ENCODE results near the gene PARD3. TPM values are rescaled to one million over a fixed set of nuclear protein-coding genes. Genes with fewer than 3 reads are reported as not detected.

Gene PARD3
- total and polyA plus RNA-seq, 2 donors from 2014 or later, result 21.1 to 47.5 TPM

DNA sequence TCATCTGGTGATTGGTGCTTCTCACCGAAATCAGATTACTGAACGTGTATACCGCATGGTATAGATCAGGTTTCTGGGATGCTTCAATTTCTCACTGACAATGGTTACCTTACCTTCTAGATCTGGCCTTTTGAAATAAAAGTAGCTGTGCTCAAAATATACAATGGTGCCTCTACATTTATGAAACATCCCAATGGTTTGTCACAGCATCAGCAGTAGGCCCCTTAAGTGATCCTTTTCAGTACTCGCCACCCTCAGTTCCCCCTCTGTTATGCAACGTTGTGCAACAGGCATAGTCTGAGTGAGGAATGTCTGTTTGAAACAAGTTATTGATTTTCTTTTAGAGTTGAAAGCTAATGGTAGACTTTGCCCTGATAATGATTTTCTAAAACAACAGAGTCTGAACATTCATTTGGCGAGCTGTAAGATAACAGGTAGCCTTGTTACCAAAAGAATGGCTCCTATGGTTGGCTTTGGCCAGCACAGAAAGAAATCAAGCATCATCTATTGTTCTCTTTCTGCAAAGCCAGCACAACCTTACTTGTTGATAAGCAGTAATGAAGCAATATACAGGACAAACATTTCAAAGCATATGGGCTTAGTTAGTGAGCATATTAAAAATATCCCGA lies 693.9 kb downstream of the PARD3 start:
- no peak for TF ChIP-seq CTCF (IDR thresholded peaks at IDR 0.05; ENCODE audit: borderline replicate concordance, extremely low read depth, insufficient read depth)
- DNase-seq, result no peak
- Histone ChIP-seq H3K4me3 (ENCODE audit: low read length in 3 of 3) (no peak overlapping the region), H3K9ac (ENCODE audit: low read length in 3 of 3) (no peak overlapping the region), H3K4me1 (ENCODE audit: control insufficient read depth in 2 of 3, insufficient read depth in 2 of 3, low read depth in 1 of 3, low read length in 3 of 3) (peaks cover 7 to 12% (median 9%) of the 10 kb centered on the region in 3 donors), H3K27me3 (ENCODE audit: control insufficient read depth, insufficient read depth, low read length) (no peaks in the 10 kb centered on the region), H3K36me3 (ENCODE audit: control insufficient read depth in 2 of 3, insufficient read depth in 3 of 3, low read length in 3 of 3) (no peaks in the 10 kb centered on the region), H3K27ac (ENCODE audit: low read depth in 2 of 2, low read length in 2 of 2) (no peak overlapping the region), H3K9me3 (ENCODE audit: control insufficient read depth in 2 of 3, insufficient read depth in 1 of 3, low read length in 3 of 3) (no peaks in the 10 kb centered on the region)
- intact Hi-C loops (cut with DNase I), result no loop called here
- no peak for FAIRE-seq

- no peak overlapping the region for H3K4me3 ChIP-seq (ENCODE audit: low read length in 3 of 3)
- H3K27me3 ChIP-seq (ENCODE audit: control insufficient read depth, insufficient read depth, low read length), result no peaks in the 10 kb centered on the region
- intact Hi-C loops (cut with DNase I), result no loop called here
- DNase-seq (no peak), FAIRE-seq (no peak)
- no peak overlapping the region for H3K27ac ChIP-seq (ENCODE audit: low read depth in 2 of 2, low read length in 2 of 2)
- H3K9me3 ChIP-seq (ENCODE audit: control insufficient read depth in 2 of 3, insufficient read depth in 1 of 3, low read length in 3 of 3), result no peaks in the 10 kb centered on the region
- TF ChIP-seq CTCF (IDR thresholded peaks at IDR 0.05; ENCODE audit: borderline replicate concordance, extremely low read depth, insufficient read depth), result no peak
- no peak overlapping the region for H3K9ac ChIP-seq (ENCODE audit: low read length in 3 of 3)
- H3K36me3 ChIP-seq (ENCODE audit: control insufficient read depth in 2 of 3, insufficient read depth in 3 of 3, low read length in 3 of 3), result no peaks in the 10 kb centered on the region
- peaks cover 7 to 12% (median 9%) of the 10 kb centered on the region in 3 donors for H3K4me1 ChIP-seq (ENCODE audit: control insufficient read depth in 2 of 3, insufficient read depth in 2 of 3, low read depth in 1 of 3, low read length in 3 of 3)
Observed at GRCh38 chr10:34119456-34119855, 695.6 kb downstream of the PARD3 start.

GRCh38 chr10:34116681-34117271 lies 698.3 kb downstream of the PARD3 start:
- Histone ChIP-seq H3K27me3 (ENCODE audit: control insufficient read depth, insufficient read depth, low read length) (no peaks in the 10 kb centered on the region), H3K9me3 (ENCODE audit: control insufficient read depth in 2 of 3, insufficient read depth in 1 of 3, low read length in 3 of 3) (no peaks in the 10 kb centered on the region), H3K4me1 (ENCODE audit: control insufficient read depth in 2 of 3, insufficient read depth in 2 of 3, low read depth in 1 of 3, low read length in 3 of 3) (peaks cover 3 to 9% (median 8%) of the 10 kb centered on the region in 3 donors), H3K36me3 (ENCODE audit: control insufficient read depth in 2 of 3, insufficient read depth in 3 of 3, low read length in 3 of 3) (no peaks in the 10 kb centered on the region), H3K9ac (ENCODE audit: low read length in 3 of 3) (no peak overlapping the region), H3K4me3 (ENCODE audit: low read length in 3 of 3) (peak overlapping the region in 2 of 3 donors; percentile 40 to 43), H3K27ac (ENCODE audit: low read depth in 2 of 2, low read length in 2 of 2) (no peak overlapping the region)
- intact Hi-C loops (cut with DNase I), result no loop called here
- DNase-seq (peak in 3 of 5 donors; percentile 17 to 61 (median 61)), FAIRE-seq (no peak)
- no peak for TF ChIP-seq CTCF (IDR thresholded peaks at IDR 0.05; ENCODE audit: borderline replicate concordance, extremely low read depth, insufficient read depth)

All from kidney (tissue), 14 donors.